IMR-90 (cell line): ENCODE measurements around the gene BAIAP2. TPM values are rescaled to one million over a fixed set of nuclear protein-coding genes. Genes with fewer than 3 reads are reported as not detected.

Source experiments
- microRNA-seq, 2 experiments: library from miRNA; stranded (forward) in 1 of 2; unstranded in 1 of 2; fragments of 10-50 nt in 1 of 2; fragments of <30 nt in 1 of 2; gene quantifications in 1 of 2; microRNA quantifications in 1 of 2; one replicate each; pipeline versions ENCODE3 to v1.1.0; 2013 to 2020; ENCODE audit not compliant: insufficient read depth in 1 of 2, insufficient read length in 1 of 2, unreplicated experiment in 1 of 2
- polyA plus RNA-seq, 3 experiments: library from polyadenylated mRNA; depleted of rRNA; stranded (reverse); fragments of >200 nt; gene quantifications; 2 replicates each; pipeline ENCODE4 v1.2.3, GENCODE V29; 2012; ENCODE audit warnings: low replicate concordance in 1 of 3
- small RNA-seq, 5 experiments: library from RNA; depleted of rRNA; stranded (forward); fragments of <200 nt; gene quantifications; one replicate each; pipeline ENCODE3, GENCODE V24; 2012
- total RNA-seq: library from RNA; depleted of rRNA; stranded (reverse); fragments of >200 nt; gene quantifications from 2 replicates; pipeline ENCODE4 v1.2.3, GENCODE V29; 2012; rRNA removed

BAIAP2 gene
- total and polyA plus RNA-seq, 2 of the 4 experiments (the other 2 are of a cell fraction): 18.3 to 32.6 TPM

Small RNAs within 50 kb of the gene (microRNA-seq; reads per million reads assigned to microRNA genes)
- gene MIR1250 (ENCODE audit: insufficient read depth in 1 of 2, insufficient read length in 1 of 2, unreplicated experiment in 1 of 2) (0 reads per million in 2 experiments), gene MIR3065 (ENCODE audit: insufficient read depth in 1 of 2, insufficient read length in 1 of 2, unreplicated experiment in 1 of 2) (0 to 50.6 reads per million in 2 experiments), gene MIR338 (ENCODE audit: unreplicated experiment) (not detected), gene MIR657 (ENCODE audit: insufficient read depth in 1 of 2, insufficient read length in 1 of 2, unreplicated experiment in 1 of 2) (0 reads per million in 2 experiments)

Small RNAs within 50 kb of the gene (small RNA-seq; reads per million reads assigned to genes)
- gene MIR1250: 0 reads per million in 5 experiments
- gene MIR3065: 0.11 to 81.6 (median 19.4) reads per million in 5 experiments
- 0 reads per million in 5 experiments for gene MIR657

Other genes with a start within 250 kb of the BAIAP2 start
- gene CHMP6, start 43.3 kb upstream of the BAIAP2 start, total RNA-seq: 5.0 and 7.2 TPM in 2 replicates
- gene CHMP6, start 43.3 kb upstream of the BAIAP2 start, polyA plus RNA-seq (2012; rRNA removed): 40.3 and 44.2 TPM in 2 replicates
- not detected in 2 replicates for gene PVALEF, start 130.4 kb downstream of the BAIAP2 start, total RNA-seq
- gene PVALEF, start 130.4 kb downstream of the BAIAP2 start, polyA plus RNA-seq (2012; rRNA removed): not detected in 2 replicates
- under 0.01 TPM in 1 of 2 replicates, not detected in the other for gene AATK, start 131.1 kb downstream of the BAIAP2 start, total RNA-seq
- 0.21 and 0.26 TPM in 2 replicates for gene AATK, start 131.1 kb downstream of the BAIAP2 start, polyA plus RNA-seq (2012; rRNA removed)
- 4.8 and 5.3 TPM in 2 replicates for gene CEP131, start 187.8 kb downstream of the BAIAP2 start, total RNA-seq
- 9.6 and 12.3 TPM in 2 replicates for gene CEP131, start 187.8 kb downstream of the BAIAP2 start, polyA plus RNA-seq (2012; rRNA removed)
- gene TEPSIN, start 203.9 kb downstream of the BAIAP2 start, total RNA-seq: 3.2 and 3.3 TPM in 2 replicates
- gene TEPSIN, start 203.9 kb downstream of the BAIAP2 start, polyA plus RNA-seq (2012; rRNA removed): 28.1 and 36.1 TPM in 2 replicates
- 11.1 and 21.1 TPM in 2 replicates for gene NDUFAF8, start 204.2 kb downstream of the BAIAP2 start, total RNA-seq
- 65.0 and 80.0 TPM in 2 replicates for gene NDUFAF8, start 204.2 kb downstream of the BAIAP2 start, polyA plus RNA-seq (2012; rRNA removed)